ENCODE measurements around the gene LEF1. TPM values are rescaled to one million over a fixed set of nuclear protein-coding genes. Genes with fewer than 3 reads are reported as not detected.

The LEF1 gene
- total and polyA plus RNA-seq, 2 donors from 2014 or later = 5.1 to 14.5 TPM

- DNase-seq (no peak), FAIRE-seq (no peak)
- Histone ChIP-seq H3K9ac (ENCODE audit: low read length in 3 of 3) (no peak overlapping the region), H3K4me3 (ENCODE audit: low read length in 3 of 3) (no peak overlapping the region), H3K27ac (ENCODE audit: low read depth in 2 of 2, low read length in 2 of 2) (no peak overlapping the region), H3K27me3 (ENCODE audit: control insufficient read depth, insufficient read depth, low read length) (no peaks in the 10 kb centered on the region), H3K4me1 (ENCODE audit: control insufficient read depth in 2 of 3, insufficient read depth in 2 of 3, low read depth in 1 of 3, low read length in 3 of 3) (no peaks in the 10 kb centered on the region), H3K36me3 (ENCODE audit: control insufficient read depth in 2 of 3, insufficient read depth in 3 of 3, low read length in 3 of 3) (no peaks in the 10 kb centered on the region), H3K9me3 (ENCODE audit: control insufficient read depth in 2 of 3, insufficient read depth in 1 of 3, low read length in 3 of 3) (no peaks in the 10 kb centered on the region)
- intact Hi-C loops (cut with DNase I) = no loop called here
- no peak for TF ChIP-seq CTCF (IDR thresholded peaks at IDR 0.05; ENCODE audit: borderline replicate concordance, extremely low read depth, insufficient read depth)
Measured at GRCh38 chr4:108100827-108101226, 67.9 kb downstream of the LEF1 start.

GRCh38 chr4:108099838-108100237, 68.9 kb downstream of the LEF1 start:
- intact Hi-C loops (cut with DNase I) = no loop called here
- H3K4me1 ChIP-seq (ENCODE audit: control insufficient read depth in 2 of 3, insufficient read depth in 2 of 3, low read depth in 1 of 3, low read length in 3 of 3) = no peaks in the 10 kb centered on the region
- H3K9ac ChIP-seq (ENCODE audit: low read length in 3 of 3) = no peak overlapping the region
- H3K9me3 ChIP-seq (ENCODE audit: control insufficient read depth in 2 of 3, insufficient read depth in 1 of 3, low read length in 3 of 3) = no peaks in the 10 kb centered on the region
- no peak for TF ChIP-seq CTCF (IDR thresholded peaks at IDR 0.05; ENCODE audit: borderline replicate concordance, extremely low read depth, insufficient read depth)
- H3K36me3 ChIP-seq (ENCODE audit: control insufficient read depth in 2 of 3, insufficient read depth in 3 of 3, low read length in 3 of 3) = no peaks in the 10 kb centered on the region
- H3K27me3 ChIP-seq (ENCODE audit: control insufficient read depth, insufficient read depth, low read length) = no peaks in the 10 kb centered on the region
- H3K4me3 ChIP-seq (ENCODE audit: low read length in 3 of 3) = no peak overlapping the region
- FAIRE-seq (no peak), DNase-seq (no peak)
- H3K27ac ChIP-seq (ENCODE audit: low read depth in 2 of 2, low read length in 2 of 2) = no peak overlapping the region

- intact Hi-C loops (cut with DNase I) = no loop called here
Measured at GRCh38 chr4:108097990-108098553, 70.7 kb downstream of the LEF1 start.

More at GRCh38 chr4:108097990-108098553, 70.7 kb downstream of the LEF1 start:
- Histone ChIP-seq H3K27ac (ENCODE audit: low read depth in 2 of 2, low read length in 2 of 2) (no peak overlapping the region), H3K36me3 (ENCODE audit: control insufficient read depth in 2 of 3, insufficient read depth in 3 of 3, low read length in 3 of 3) (no peaks in the 10 kb centered on the region), H3K4me1 (ENCODE audit: control insufficient read depth in 2 of 3, insufficient read depth in 2 of 3, low read depth in 1 of 3, low read length in 3 of 3) (no peaks in the 10 kb centered on the region), H3K9me3 (ENCODE audit: control insufficient read depth in 2 of 3, insufficient read depth in 1 of 3, low read length in 3 of 3) (no peaks in the 10 kb centered on the region), H3K9ac (ENCODE audit: low read length in 3 of 3) (no peak overlapping the region), H3K27me3 (ENCODE audit: control insufficient read depth, insufficient read depth, low read length) (no peaks in the 10 kb centered on the region), H3K4me3 (ENCODE audit: low read length in 3 of 3) (no peak overlapping the region)
- FAIRE-seq (no peak), DNase-seq (no peak)
- TF ChIP-seq CTCF (IDR thresholded peaks at IDR 0.05; ENCODE audit: borderline replicate concordance, extremely low read depth, insufficient read depth) = no peak

All from kidney (tissue), 14 donors.